ENCODE data around the gene KLF12.

The KLF12 gene

DNA sequence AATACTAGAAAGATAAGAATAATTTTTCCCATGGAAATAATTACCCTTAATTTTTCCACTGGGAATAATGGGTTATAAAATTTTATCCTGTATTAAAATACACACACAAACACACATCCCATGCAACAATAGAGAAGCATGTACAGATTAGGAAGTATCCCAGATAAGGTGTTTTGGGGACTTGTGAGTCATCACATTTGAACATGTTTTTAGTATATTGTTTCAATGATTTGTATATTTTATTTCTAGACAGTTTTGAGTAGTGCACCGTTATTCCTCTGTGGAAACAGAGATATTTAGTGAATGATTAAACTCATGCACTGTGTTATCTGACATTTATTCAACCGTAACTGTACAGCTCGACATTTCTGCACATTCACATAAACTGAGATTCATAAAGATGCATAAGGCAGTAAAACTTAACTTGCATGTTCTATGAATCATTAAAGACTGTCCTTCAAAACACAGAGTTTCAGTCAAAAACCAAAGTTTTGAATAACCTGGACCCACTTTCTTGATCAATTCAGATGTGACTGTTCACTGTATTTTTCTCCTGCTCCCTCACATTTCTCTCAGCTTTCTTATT is 30.1 kb downstream of the KLF12 start:
- no peak for DNase-seq (ENCODE audit: low read depth, low spot score)

GRCh38 chr13:74103196-74103595 is 31.0 kb downstream of the KLF12 start:
- DNase-seq (ENCODE audit: low read depth, low spot score), result no peak

GRCh38 chr13:74102691-74103090 is 31.5 kb downstream of the KLF12 start:
- DNase-seq (ENCODE audit: low read depth, low spot score), result no peak

DNA sequence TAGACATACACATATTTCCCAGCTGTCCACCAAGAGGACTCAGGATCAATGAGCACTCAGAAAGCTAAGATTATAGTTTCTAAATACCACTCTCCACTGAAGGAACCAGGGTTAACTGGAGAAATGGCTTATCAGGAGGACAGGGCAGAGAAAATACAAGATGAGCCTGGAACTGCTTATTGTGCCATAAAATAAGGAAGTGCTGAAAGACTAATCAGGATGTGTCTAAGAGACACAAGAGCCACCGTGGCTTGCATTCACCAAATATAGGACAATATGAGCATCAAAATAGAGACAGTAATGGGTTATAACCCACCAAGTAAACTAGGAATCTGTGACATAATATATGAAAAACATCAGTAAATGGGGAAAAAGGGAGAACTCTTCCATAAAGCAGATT is 32.8 kb downstream of the KLF12 start:
- no peak for DNase-seq (ENCODE audit: low read depth, low spot score)

DNA sequence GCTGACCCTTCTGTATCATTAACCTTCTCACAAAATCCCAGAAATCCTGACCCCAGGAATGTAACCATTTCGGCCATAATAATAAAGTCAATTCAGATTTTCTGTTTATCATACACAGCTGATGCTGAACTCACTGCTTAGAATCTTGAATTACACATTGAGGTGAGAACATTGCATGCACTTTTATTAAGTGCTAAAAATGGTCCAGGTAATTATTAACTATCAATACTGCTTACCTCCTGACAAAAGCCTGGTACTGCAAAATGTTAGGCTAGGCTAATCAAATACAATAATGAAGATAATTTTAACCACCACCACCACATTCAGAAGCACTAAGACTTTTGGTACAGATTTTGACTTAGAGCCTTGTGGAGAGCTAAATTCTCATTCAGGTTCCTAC is 36.1 kb downstream of the KLF12 start:
- no peak for DNase-seq (ENCODE audit: low read depth, low spot score)

- no peak for DNase-seq (ENCODE audit: low read depth, low spot score)
Measured at GRCh38 chr13:74097116-74097515, 37.1 kb downstream of the KLF12 start.

DNA sequence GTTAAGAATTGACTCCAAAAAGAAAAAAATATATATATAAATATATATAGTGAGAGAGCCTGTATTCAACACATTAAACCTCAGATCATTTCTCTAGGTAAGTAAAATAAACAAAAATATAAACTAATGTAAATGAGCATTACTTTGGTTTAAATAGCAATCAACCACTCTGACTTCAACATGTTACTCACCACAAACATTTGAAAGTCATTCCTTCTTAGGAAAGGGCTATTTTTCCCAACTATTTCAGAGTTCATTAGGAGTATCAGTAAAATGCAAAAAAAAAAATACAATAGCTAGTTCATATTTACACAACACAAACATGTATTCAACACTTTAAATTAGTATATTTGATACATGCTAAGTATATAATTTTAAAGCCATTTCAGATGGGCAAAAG is 40.5 kb downstream of the KLF12 start:
- peak; percentile 35 for DNase-seq (ENCODE audit: low read depth, low spot score)

DNA sequence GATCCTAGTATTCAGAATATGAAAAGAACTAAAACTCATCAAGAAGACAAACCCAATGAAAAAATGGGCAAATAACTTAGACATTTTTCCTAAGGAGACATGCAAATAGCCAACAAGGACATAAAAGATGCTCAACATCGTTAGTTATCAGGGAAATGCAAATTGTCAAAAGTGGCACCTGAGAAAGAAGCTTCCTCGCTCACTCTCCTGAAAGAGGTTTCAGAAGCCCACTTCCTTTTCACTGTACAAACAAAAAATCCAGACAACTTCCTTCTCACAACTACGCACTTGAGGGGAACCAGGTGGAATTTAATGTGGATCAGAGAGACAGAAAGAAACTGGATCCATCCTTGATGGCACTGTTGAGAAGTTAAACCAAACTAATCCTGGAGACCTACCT is 41.5 kb downstream of the KLF12 start:
- DNase-seq (ENCODE audit: low read depth, low spot score), result no peak

GRCh38 chr13:74090869-74091605 is 43.2 kb downstream of the KLF12 start:
- no peak for DNase-seq (ENCODE audit: low read depth, low spot score)

- no peak for DNase-seq (ENCODE audit: low read depth, low spot score)
Measured at GRCh38 chr13:74090397-74090796, 43.8 kb downstream of the KLF12 start.

GRCh38 chr13:74087357-74087756 is 46.8 kb downstream of the KLF12 start:
- no peak for DNase-seq (ENCODE audit: low read depth, low spot score)

All from astrocyte of the hippocampus (primary cell).